Cardiac fibroblast (primary cell): ENCODE measurements around the gene VAV2.

Source experiments
- DNase-seq, 2 donors: peaks; one replicate each; pipeline versions ENCODE4 v3.0.0 to v3.0.0-alpha.2; 2010; ENCODE audit warnings: low read depth in 2 of 2
- H3K4me3 ChIP-seq, 2 donors: replicated peaks in 1 of 2; 1 replicate in 1 of 2; 2 replicates in 1 of 2; pipeline ENCODE4 v1.5.1; 2011; ENCODE audit warnings: low read depth in 2 of 2, low read length in 2 of 2, mild to moderate bottlenecking in 2 of 2, moderate library complexity in 1 of 2
- TF ChIP-seq, protein P1 (sequence below): IDR thresholded peaks from one replicate; pipeline ENCODE4 v1.5.1; 2011; ENCODE audit warnings: low read depth, mild to moderate bottlenecking, low read length, inconsistent platforms

The VAV2 gene

DNA sequence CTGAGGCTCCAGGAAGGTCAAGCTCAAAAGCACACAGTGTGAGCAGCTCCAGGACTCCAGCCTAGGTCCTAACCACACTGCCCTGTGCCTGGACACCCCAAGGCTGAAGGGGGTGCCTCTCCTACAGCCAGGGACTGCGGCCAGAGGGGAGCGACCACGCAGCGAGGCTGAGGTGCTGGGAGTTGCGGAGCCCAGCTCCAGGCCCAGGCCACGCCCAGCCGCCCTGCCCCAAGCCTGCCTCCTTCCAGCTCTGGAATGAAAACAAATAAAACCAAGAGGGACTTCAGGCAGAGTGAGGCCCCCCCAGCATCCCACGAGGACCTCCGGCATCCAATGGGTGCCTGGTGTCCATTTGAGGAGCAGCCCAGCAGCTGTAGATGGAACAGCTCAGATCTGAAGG is 15.2 kb downstream of the VAV2 start:
- H3K4me3 ChIP-seq, result no peak overlapping the region
- no peak for DNase-seq
- TF ChIP-seq, protein P1, sequence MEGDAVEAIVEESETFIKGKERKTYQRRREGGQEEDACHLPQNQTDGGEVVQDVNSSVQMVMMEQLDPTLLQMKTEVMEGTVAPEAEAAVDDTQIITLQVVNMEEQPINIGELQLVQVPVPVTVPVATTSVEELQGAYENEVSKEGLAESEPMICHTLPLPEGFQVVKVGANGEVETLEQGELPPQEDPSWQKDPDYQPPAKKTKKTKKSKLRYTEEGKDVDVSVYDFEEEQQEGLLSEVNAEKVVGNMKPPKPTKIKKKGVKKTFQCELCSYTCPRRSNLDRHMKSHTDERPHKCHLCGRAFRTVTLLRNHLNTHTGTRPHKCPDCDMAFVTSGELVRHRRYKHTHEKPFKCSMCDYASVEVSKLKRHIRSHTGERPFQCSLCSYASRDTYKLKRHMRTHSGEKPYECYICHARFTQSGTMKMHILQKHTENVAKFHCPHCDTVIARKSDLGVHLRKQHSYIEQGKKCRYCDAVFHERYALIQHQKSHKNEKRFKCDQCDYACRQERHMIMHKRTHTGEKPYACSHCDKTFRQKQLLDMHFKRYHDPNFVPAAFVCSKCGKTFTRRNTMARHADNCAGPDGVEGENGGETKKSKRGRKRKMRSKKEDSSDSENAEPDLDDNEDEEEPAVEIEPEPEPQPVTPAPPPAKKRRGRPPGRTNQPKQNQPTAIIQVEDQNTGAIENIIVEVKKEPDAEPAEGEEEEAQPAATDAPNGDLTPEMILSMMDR, result no peak

DNA sequence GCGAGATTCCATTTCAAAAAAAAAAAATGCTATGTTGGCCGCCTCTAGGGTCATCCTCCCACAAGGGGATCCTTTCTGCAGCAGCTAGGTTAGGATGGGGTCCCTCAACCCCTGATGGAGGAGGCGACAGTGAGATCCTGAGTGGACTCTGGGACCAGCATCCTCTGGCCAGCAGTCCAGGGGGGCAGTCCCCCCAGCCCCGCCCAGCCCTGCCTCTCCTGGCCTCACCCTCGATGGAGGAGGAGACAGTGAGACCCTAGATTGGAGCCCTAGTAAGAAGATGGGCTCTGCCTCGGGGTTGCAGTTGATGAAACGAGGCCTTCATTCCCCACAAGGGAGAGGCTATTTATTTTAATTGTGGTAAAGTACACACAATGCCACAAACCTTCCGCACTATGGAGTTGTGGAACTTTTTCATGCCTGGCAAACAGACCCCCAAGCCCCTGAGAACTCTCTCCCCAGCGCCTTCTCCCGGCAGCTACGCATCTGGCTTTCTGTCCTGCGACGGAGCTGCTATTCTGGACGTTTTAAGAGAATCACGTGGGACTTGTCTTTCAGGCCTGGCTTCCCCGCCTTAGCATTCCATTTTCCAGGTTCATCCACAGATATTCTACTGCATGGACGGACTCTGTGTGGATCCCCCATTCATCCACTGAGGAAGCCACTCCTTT is 15.8 kb downstream of the VAV2 start:
- TF ChIP-seq, protein P1, result no peak
- H3K4me3 ChIP-seq, result no peak overlapping the region
- DNase-seq, result no peak

DNA sequence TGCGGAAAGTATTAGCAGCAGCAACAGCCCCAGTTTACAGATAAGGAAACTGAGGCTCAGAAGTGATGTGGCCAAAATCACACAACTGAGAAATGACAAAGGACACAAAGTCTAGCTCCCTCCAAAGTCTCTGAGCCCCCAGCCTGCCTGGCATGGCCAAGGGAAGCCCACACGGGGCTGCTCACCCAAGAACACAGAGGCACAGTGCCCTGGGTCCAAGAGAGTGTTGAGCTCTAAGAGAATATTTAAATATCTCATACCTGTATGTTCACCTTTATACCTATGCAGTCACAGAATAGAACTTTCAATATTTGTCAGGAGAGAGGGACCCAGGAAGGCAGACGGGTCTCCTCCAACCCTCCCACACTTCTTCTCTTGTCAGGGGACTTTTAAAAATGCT is 16.6 kb downstream of the VAV2 start:
- DNase-seq, result no peak
- H3K4me3 ChIP-seq, result no peak overlapping the region

DNA sequence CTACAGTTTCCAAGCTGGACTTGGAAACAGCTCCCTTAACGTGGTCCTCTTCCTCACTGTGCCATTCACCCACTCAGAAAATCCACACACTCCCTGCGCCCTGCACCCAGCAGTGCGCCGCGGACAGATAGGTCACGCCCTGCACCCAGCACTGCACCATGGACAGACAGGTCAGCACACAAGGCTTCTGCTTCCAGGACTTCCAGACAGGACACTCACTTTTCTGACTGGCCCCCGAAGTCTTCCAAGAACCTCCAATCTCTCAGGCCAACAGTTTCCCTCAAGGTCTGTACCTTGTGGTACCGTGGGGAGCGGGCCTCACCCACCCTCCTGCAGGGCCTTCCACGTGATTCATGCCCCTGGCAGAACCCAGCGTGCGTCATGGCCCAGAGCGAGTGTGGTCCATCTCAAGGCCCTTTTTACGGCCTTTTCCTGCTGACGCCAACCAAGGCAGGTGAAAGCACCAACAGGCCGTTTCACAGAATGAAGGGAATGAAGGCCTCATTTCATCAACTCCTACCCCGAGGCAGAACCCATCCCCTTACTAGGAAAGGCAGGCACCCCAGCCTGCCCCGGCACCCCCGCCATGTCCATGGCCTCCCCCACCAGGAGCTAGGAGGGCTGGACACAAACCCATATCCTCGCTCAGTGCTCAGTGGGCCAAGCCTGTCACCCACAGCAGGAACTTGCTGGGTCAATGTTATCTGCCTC is 17.3 kb downstream of the VAV2 start:
- DNase-seq, result no peak
- TF ChIP-seq, protein P1, result no peak
- H3K4me3 ChIP-seq, result no peak overlapping the region

More for the DNA sequence above, 16.6 kb downstream of the VAV2 start:
- TF ChIP-seq, protein P1, result no peak

DNA sequence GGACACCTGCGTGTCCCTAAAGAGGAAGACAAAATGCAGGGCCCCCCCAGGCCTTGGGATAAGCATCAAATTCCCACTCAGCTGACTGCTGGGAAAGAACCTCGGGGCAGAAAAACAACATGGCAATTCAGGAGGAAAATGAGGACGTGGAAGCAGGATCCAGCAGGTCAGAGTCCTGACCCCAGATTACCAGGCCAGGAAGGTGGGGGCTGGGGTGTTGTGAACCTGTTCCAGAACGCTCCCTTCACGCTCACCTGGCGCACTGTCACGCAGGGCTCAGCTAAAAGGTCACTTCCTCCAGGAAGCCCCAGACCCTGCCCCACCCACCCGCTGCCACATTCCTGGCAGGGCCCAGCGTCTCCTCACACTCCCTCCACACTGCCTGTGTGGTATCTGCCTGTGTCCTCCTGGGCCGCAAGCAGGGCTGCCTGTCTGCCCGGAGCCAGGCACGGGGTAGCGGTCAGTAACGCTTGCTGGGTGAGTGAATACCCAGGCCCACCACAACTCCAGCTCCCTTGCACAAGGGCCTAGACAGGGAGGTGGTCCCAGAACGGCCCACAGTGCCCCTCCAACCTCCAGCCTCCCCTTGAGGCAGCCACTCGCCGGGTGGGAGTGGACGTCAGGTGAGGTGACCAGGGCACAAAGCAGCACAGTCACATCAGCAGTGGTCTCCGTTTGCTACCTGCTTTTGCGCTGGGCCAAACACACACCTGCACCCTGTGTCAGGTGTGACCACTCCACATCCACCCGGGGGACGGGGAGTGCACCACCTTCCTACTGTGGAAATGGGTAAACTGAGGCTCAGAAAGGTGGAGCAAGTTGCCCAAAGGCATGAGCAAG is 18.1 kb downstream of the VAV2 start:
- H3K4me3 ChIP-seq, result no peak overlapping the region
- DNase-seq, result no peak
- TF ChIP-seq, protein P1, result no peak

DNA sequence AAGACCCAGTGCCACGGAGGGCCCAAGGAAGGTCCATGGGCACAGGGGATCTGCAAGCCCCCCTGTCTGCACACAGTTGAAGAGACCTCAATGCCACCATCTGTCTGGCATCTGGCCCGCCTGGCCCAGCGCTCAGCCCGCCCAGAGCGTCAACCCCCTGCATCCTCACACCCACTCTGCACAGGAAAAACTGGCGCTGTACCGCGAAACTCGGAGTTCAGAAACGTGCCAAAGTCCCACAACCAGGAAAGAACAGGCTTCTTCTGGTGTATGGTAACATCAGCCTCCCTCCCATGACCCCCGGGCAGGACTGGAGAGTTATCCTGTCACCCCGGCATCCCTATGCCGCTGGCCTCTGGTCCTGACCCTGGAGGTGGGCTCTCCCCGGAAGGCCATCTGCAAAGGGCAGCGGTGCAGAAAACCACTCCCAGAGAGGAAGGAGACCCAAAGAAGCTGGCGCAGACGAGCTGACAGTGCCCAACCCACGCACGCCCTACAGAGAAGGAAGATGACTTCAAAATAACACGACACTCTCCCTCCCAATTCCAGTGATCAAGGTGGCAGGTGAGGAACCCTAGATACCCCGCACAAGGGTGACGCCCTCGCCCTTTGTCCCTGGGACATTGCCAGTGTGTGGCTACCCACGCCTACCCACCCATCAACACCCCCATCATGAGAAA is 18.9 kb downstream of the VAV2 start:
- TF ChIP-seq, protein P1, result no peak
- no peak overlapping the region for H3K4me3 ChIP-seq
- no peak for DNase-seq
